Panc1 (cell line): Measurements from ENCODE around the gene ASB1. TPM values are rescaled to one million over a fixed set of nuclear protein-coding genes. Genes with fewer than 3 reads are reported as not detected.

ENCODE experiments used
- ATAC-seq: fragments of 200-7000 bp; cut with Tn5 transposase; 2 replicates; pipeline ENCODE4 v1.9.1; 2020; ENCODE audit warnings: mild to moderate bottlenecking, moderate library complexity
- BruUV-seq: library from RNA; stranded (reverse); fragments of 400-500 nt; replicated peaks from 2 replicates; lab custom pipeline; 2021; lab: Mats Ljungman, UMichigan
- CTCF ChIA-PET: fragments of 300-600 bp; sonication (Branson Sonifier 250); formaldehyde crosslinking; loops from one replicate; lab custom pipeline; 2022; ENCODE audit warnings: antibody characterized with exemption; lab: Charles Lee
- POLR2A ChIA-PET: fragments of 300-600 bp; sonication (Branson Sonifier 250); formaldehyde crosslinking; loops from one replicate; lab custom pipeline; 2022; ENCODE audit warnings: antibody characterized with exemption; lab: Charles Lee
- DNase-seq: peaks from one replicate; pipeline ENCODE4 v3.0.0-alpha.2; 2010; ENCODE audit warnings: low read depth, low spot score
- H3K27ac ChIP-seq: 2 replicates; pipeline ENCODE4 v1.5.1; 2011; ENCODE audit warnings: mild to moderate bottlenecking, low read length, inconsistent platforms
- H3K27me3 ChIP-seq: fragments of 200-500 bp; sonication (Bioruptor generic); 2 replicates; pipeline ENCODE4 v1.6.0; 2014; ENCODE audit warnings: low read length, inconsistent platforms; ENCODE audit not compliant: control insufficient read depth, insufficient read depth
- H3K36me3 ChIP-seq: fragments of 200-500 bp; sonication (Bioruptor generic); 2 replicates; pipeline ENCODE4 v1.5.1; 2014; ENCODE audit warnings: inconsistent platforms, mild to moderate bottlenecking, low read length, moderate library complexity; ENCODE audit not compliant: control insufficient read depth, insufficient read depth
- H3K4me1 ChIP-seq: 2 replicates; pipeline ENCODE4 v1.5.1; 2011; ENCODE audit warnings: inconsistent platforms, mild to moderate bottlenecking, low read length, moderate library complexity; ENCODE audit not compliant: control insufficient read depth, insufficient read depth
- H3K4me3 ChIP-seq, 2 experiments: 2 replicates each; pipeline ENCODE4 v1.5.1; 2011 to 2012; ENCODE audit warnings: low read depth in 2 of 2, low read length in 2 of 2, mild to moderate bottlenecking in 2 of 2, inconsistent platforms in 1 of 2, moderate library complexity in 1 of 2
- H3K9me3 ChIP-seq: fragments of 200-500 bp; sonication (Bioruptor generic); 2 replicates; pipeline ENCODE4 v1.5.1; 2014; ENCODE audit warnings: low read depth, mild to moderate bottlenecking, inconsistent platforms, low read length, moderate library complexity; ENCODE audit not compliant: control insufficient read depth, insufficient read depth
- POLR2AphosphoS5 ChIP-seq: IDR thresholded peaks from 2 replicates; pipeline ENCODE4 v1.6.1; 2012; ENCODE audit warnings: mild to moderate bottlenecking, low read depth, low read length, moderate library complexity
- SIN3A ChIP-seq: IDR thresholded peaks from 2 replicates; pipeline ENCODE4 v1.6.1; 2012; ENCODE audit warnings: low read depth, mild to moderate bottlenecking, low read length, moderate library complexity, borderline replicate concordance; ENCODE audit not compliant: insufficient read depth
- TCF7L2 ChIP-seq: IDR thresholded peaks from 2 replicates; pipeline ENCODE4 v1.6.1; 2011; ENCODE audit warnings: mild to moderate bottlenecking, low read depth, low read length, inconsistent platforms
- in situ Hi-C: cut with HindIII; loops from 2 replicates; pipeline ENCODE4 v1.10.0; 2016; ENCODE audit warnings: low sequenced_read_pairs, low pct_unique_long_range_greater_than_20kb
- intact Hi-C: fragments of 100-400 bp; cut with micrococcal nuclease; formaldehyde crosslinking; loops from one replicate; pipeline ENCODE4 v1.10.0; 2022; ENCODE audit not compliant: unreplicated experiment
- total RNA-seq: library from RNA; stranded (reverse); gene quantifications from one replicate; pipeline ENCODE4 v1.2.1, GENCODE V29; 2021; ENCODE audit not compliant: unreplicated experiment
- TF ChIP-seq, protein P1 (sequence below): fragments of 450-650 bp; IDR thresholded peaks from 2 replicates; pipeline ENCODE4 v1.5.1; 2017; ENCODE audit warnings: mild to moderate bottlenecking
- TF ChIP-seq, protein P2 (sequence below), 2 experiments: IDR thresholded peaks; 2 replicates each; pipeline ENCODE4 v1.6.1; 2011 to 2012; ENCODE audit warnings: low read depth in 2 of 2, control low read depth in 1 of 2, low read length in 1 of 2, mild to moderate bottlenecking in 1 of 2, moderate library complexity in 1 of 2; ENCODE audit not compliant: insufficient read depth in 1 of 2

Gene ASB1
- total RNA-seq, 1 experiment from 2014 or later, result 57.3 TPM

DNA sequence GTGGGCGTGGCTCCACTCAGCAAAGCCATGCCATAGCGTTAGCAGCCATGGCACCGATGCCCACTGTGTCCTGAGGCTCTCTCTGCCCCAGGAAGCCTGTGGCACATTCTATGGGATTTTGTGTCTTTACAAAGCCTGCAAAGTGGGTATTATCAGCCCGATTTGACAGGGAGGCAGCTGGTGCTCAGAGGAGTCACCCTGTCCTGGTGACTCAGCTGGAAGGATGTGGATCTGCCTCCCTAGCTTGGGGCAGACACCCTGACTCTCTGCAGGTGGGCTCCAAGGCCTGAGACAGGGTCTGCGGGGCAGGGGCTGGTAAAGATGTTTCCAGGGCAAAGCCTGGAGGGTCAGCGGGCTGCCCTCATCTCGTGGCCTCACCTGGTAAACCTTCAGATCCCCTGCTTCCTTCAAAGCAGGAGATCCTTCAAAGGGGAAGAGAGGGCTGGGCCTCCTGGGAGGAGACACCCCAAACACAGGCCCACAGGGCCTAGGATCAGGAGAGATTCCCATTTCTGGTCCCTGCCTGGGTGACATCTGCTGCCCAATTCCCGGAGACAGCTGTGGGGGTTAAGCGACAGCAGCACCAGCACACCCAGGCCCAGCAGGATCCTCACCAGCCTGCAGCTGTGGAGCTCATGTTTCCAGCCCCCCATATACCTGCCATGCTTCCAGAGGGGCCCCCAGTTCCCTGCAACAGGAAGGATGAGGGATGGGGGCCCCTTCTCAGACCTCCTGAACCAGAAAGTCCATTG lies 3.0 kb upstream of the ASB1 start:
- Histone ChIP-seq H3K27me3 (no peaks in the 10 kb centered on the region), H3K9me3 (no peaks in the 10 kb centered on the region), H3K27ac (no peak overlapping the region), H3K4me1 (peaks cover 20% of the 10 kb centered on the region), H3K36me3 (no peaks in the 10 kb centered on the region; the same call in 1 of the 2 replicates), H3K4me3 (no peak overlapping the region)
- no peak for TF ChIP-seq TCF7L2
- no peak for TF ChIP-seq POLR2AphosphoS5
- no peak for TF ChIP-seq SIN3A
- TF ChIP-seq, protein P1, sequence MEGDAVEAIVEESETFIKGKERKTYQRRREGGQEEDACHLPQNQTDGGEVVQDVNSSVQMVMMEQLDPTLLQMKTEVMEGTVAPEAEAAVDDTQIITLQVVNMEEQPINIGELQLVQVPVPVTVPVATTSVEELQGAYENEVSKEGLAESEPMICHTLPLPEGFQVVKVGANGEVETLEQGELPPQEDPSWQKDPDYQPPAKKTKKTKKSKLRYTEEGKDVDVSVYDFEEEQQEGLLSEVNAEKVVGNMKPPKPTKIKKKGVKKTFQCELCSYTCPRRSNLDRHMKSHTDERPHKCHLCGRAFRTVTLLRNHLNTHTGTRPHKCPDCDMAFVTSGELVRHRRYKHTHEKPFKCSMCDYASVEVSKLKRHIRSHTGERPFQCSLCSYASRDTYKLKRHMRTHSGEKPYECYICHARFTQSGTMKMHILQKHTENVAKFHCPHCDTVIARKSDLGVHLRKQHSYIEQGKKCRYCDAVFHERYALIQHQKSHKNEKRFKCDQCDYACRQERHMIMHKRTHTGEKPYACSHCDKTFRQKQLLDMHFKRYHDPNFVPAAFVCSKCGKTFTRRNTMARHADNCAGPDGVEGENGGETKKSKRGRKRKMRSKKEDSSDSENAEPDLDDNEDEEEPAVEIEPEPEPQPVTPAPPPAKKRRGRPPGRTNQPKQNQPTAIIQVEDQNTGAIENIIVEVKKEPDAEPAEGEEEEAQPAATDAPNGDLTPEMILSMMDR, result no peak
- TF ChIP-seq, protein P2, sequence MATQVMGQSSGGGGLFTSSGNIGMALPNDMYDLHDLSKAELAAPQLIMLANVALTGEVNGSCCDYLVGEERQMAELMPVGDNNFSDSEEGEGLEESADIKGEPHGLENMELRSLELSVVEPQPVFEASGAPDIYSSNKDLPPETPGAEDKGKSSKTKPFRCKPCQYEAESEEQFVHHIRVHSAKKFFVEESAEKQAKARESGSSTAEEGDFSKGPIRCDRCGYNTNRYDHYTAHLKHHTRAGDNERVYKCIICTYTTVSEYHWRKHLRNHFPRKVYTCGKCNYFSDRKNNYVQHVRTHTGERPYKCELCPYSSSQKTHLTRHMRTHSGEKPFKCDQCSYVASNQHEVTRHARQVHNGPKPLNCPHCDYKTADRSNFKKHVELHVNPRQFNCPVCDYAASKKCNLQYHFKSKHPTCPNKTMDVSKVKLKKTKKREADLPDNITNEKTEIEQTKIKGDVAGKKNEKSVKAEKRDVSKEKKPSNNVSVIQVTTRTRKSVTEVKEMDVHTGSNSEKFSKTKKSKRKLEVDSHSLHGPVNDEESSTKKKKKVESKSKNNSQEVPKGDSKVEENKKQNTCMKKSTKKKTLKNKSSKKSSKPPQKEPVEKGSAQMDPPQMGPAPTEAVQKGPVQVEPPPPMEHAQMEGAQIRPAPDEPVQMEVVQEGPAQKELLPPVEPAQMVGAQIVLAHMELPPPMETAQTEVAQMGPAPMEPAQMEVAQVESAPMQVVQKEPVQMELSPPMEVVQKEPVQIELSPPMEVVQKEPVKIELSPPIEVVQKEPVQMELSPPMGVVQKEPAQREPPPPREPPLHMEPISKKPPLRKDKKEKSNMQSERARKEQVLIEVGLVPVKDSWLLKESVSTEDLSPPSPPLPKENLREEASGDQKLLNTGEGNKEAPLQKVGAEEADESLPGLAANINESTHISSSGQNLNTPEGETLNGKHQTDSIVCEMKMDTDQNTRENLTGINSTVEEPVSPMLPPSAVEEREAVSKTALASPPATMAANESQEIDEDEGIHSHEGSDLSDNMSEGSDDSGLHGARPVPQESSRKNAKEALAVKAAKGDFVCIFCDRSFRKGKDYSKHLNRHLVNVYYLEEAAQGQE (IDR thresholded peaks at IDR 0.05; ENCODE audit: insufficient read depth in 1 of 2, low read depth in 2 of 2, low read length in 1 of 2), result no peak
- no peak for ATAC-seq
- DNase-seq, result no peak
- POLR2A ChIA-PET, result no interaction called here
- CTCF ChIA-PET, result no interaction called here
- no TSS peak for BruUV-seq
- in situ Hi-C loops, result no loop called here
- intact Hi-C loops, result no loop called here

DNA sequence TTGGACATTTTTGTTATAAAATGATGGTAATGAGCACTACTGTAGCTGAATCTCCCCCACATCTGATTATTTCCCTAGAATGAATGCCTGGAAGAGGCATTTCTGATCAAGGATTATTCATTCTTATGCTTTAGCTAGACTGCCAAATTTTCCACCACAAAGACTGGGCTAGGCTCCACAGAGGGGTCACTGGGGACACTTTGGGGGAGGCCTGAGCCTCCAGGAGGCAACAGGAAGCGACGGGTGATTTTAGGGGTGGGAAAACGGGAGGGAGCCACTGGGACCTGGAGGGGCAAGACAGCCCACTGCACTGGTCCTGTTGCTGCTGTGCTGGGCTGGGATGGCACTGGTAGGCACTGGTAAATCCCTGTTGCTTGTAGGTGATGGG lies 2.4 kb upstream of the ASB1 start:
- ChIA-PET CTCF (no interaction called here), POLR2A (no interaction called here)
- DNase-seq, result no peak
- intact Hi-C loops, result no loop called here
- Histone ChIP-seq H3K4me1 (peaks cover 20% of the 10 kb centered on the region), H3K9me3 (no peaks in the 10 kb centered on the region), H3K27me3 (no peaks in the 10 kb centered on the region), H3K4me3 (no peak overlapping the region), H3K27ac (no peak overlapping the region), H3K36me3 (no peaks in the 10 kb centered on the region; the same call in 1 of the 2 replicates)
- no TSS peak for BruUV-seq
- no peak for ATAC-seq
- in situ Hi-C loops, result no loop called here
- TF ChIP-seq TCF7L2 (no peak), SIN3A (no peak), POLR2AphosphoS5 (no peak)
- TF ChIP-seq, protein P1, result no peak
- TF ChIP-seq, protein P2 (IDR thresholded peaks at IDR 0.05; ENCODE audit: insufficient read depth in 1 of 2, low read depth in 2 of 2, low read length in 1 of 2), result no peak
